CD8-positive, alpha-beta memory T cell (primary cell): Measurements from ENCODE around the gene IFT43. TPM values are rescaled to one million over a fixed set of nuclear protein-coding genes. Genes with fewer than 3 reads are reported as not detected.

Experiments used
- CTCF ChIA-PET: fragments of 350-600 bp; sonication (Branson Sonifier 250); formaldehyde crosslinking; loops from one replicate; lab custom pipeline; 2021; ENCODE audit warnings: antibody characterized with exemption; lab: Charles Lee
- POLR2A ChIA-PET: fragments of 350-600 bp; sonication (Branson Sonifier 250); formaldehyde crosslinking; loops from one replicate; lab custom pipeline; 2021; ENCODE audit warnings: antibody characterized with exemption; lab: Charles Lee
- DNase-seq, 5 donors: peaks; one replicate each; pipeline versions ENCODE4 v3.0.0 to v3.0.0-alpha.2; 2020 to 2022; ENCODE audit warnings: mixed read lengths in 1 of 5
- H3K27ac ChIP-seq: one replicate; pipeline ENCODE4 v1.7.0; 2013; ENCODE audit warnings: low read depth, mild to moderate bottlenecking, low read length, moderate library complexity
- H3K27me3 ChIP-seq: 2 replicates; pipeline ENCODE4 v1.7.0; 2013; ENCODE audit warnings: low read length, mild to moderate bottlenecking; ENCODE audit not compliant: insufficient read depth, poor library complexity, severe bottlenecking
- H3K36me3 ChIP-seq: 2 replicates; pipeline ENCODE4 v1.7.0; 2013; ENCODE audit warnings: mild to moderate bottlenecking, low read length, moderate library complexity; ENCODE audit not compliant: insufficient read depth
- H3K4me1 ChIP-seq: 2 replicates; pipeline ENCODE4 v1.7.0; 2013; ENCODE audit warnings: mild to moderate bottlenecking, low read length, moderate library complexity; ENCODE audit not compliant: insufficient read depth
- H3K4me3 ChIP-seq: 2 replicates; pipeline ENCODE4 v1.7.0; 2013; ENCODE audit warnings: mild to moderate bottlenecking, low read length
- H3K9me3 ChIP-seq: 2 replicates; pipeline ENCODE4 v1.7.0; 2013; ENCODE audit warnings: mild to moderate bottlenecking, low read length
- H3K27ac Mint-ChIP-seq, 8 donors: one replicate each; pipeline ENCODE4 v1.8.0; 2020 to 2021; ENCODE audit warnings: mixed read lengths in 8 of 8, mild to moderate bottlenecking in 6 of 8, inconsistent platforms in 3 of 8, moderate library complexity in 3 of 8
- H3K27me3 Mint-ChIP-seq, 2 donors: one replicate each; pipeline ENCODE4 v1.8.0; 2020 to 2021; ENCODE audit warnings: mixed read lengths in 2 of 2, mild to moderate bottlenecking in 1 of 2, moderate library complexity in 1 of 2
- H3K36me3 Mint-ChIP-seq, 3 donors: one replicate each; pipeline ENCODE4 v1.8.0; 2020 to 2021; ENCODE audit warnings: mixed read lengths in 3 of 3, inconsistent platforms in 1 of 3, mild to moderate bottlenecking in 1 of 3
- H3K4me1 Mint-ChIP-seq, 3 donors: one replicate each; pipeline ENCODE4 v1.8.0; 2020 to 2021; ENCODE audit warnings: mixed read lengths in 3 of 3, inconsistent platforms in 1 of 3, mild to moderate bottlenecking in 1 of 3
- H3K4me3 Mint-ChIP-seq, 7 donors: one replicate each; pipeline ENCODE4 v1.8.0; 2020 to 2021; ENCODE audit warnings: mixed read lengths in 7 of 7, mild to moderate bottlenecking in 6 of 7, moderate library complexity in 4 of 7, inconsistent platforms in 2 of 7
- H3K9me3 Mint-ChIP-seq, 5 donors: one replicate each; pipeline ENCODE4 v1.8.0; 2020 to 2022; ENCODE audit warnings: mixed read lengths in 5 of 5, mild to moderate bottlenecking in 3 of 5, moderate library complexity in 2 of 5, inconsistent platforms in 1 of 5
- polyA plus RNA-seq: library from polyadenylated mRNA; unstranded; fragments of 300-500 nt; fragmentation: Illumina TruSeq; gene quantifications from one replicate; pipeline ENCODE4 v1.2.3, GENCODE V29; 2021
- total RNA-seq, 2 experiments: library from RNA; stranded (reverse); gene quantifications; one replicate each; pipeline ENCODE4 v1.2.3, GENCODE V29; 2021

The IFT43 gene
- total and polyA plus RNA-seq, 3 experiments from 2014 or later = 12.6 to 14.4 (median 14.2) TPM

DNA sequence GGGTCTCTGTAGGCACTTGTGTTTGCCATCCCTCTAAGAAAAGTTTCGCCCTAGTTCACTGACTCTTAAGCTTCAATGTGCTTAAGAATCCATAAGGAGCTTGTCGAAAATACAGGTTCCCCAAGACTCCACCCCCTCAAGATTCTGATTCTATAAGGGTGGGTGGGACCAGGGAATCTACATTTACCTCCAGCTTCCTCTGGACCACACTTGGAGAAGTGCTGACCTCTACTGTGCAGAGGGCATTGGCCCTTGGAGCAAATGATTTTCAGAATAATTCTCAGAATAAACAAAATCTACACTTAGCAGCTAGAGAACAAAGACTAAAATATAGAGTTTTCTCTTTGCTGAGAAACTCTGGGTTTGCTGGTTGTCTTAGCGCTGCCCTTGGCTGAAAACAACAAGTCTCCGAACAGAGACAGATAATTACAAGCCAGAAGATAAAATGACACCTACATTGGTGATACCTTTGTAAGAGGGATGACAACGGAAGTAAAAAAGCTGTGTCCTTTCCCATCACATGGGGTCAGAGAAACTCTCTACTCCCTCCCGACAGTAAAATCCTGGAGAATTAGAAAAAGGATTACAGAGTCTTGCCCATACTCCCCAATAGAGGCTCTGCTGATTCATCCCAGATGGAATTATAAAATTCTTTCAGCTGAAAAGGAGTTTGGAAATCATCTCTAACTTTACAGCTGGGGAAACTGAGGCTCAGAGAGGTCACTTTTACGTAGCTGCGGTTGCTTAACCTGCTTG lies 8.6 kb upstream of the IFT43 start:
- no peak overlapping the region for H3K4me3 ChIP-seq
- peak overlapping the region in 1 of 8 donors; percentile 27 for H3K27ac Mint-ChIP-seq
- no peak overlapping the region for H3K27ac ChIP-seq
- H3K36me3 Mint-ChIP-seq = peaks cover 0 to 1% (median 0%) of the 10 kb centered on the region in 3 donors
- H3K27me3 ChIP-seq = no peaks in the 10 kb centered on the region
- no peaks in the 10 kb centered on the region for H3K9me3 Mint-ChIP-seq
- H3K36me3 ChIP-seq = no peaks in the 10 kb centered on the region
- H3K27me3 Mint-ChIP-seq = peaks cover 0 to 3% of the 10 kb centered on the region in 2 donors
- no peak overlapping the region for H3K4me3 Mint-ChIP-seq
- peaks cover 30 to 41% (median 32%) of the 10 kb centered on the region in 3 donors for H3K4me1 Mint-ChIP-seq
- CTCF ChIA-PET = no interaction called here
- DNase-seq = no peak
- POLR2A ChIA-PET = no interaction called here
- H3K9me3 ChIP-seq = no peaks in the 10 kb centered on the region
- H3K4me1 ChIP-seq = peaks cover 14% of the 10 kb centered on the region

DNA sequence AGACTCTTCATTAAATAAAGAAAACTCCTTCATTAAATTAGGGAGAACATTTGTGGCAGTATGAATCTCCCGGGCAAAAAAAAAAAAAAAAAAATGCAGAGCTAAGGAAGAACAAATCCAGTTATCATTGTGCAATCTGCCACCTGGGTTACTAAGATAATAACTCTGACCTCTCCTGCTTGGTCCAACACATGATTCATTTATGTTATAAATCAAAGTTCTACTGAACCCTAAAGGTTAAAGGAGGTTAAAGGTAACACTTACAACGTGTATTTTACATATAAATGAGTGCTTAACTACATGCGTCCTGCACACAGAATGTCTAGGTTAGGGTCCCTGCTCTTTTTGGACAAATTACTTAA lies 8.0 kb upstream of the IFT43 start:
- Mint-ChIP-seq H3K36me3 (peaks cover 0 to 2% (median 0%) of the 10 kb centered on the region in 3 donors), H3K27me3 (peaks cover 0 to 3% of the 10 kb centered on the region in 2 donors), H3K4me1 (peaks cover 31 to 41% (median 32%) of the 10 kb centered on the region in 3 donors), H3K27ac (peak overlapping the region in 1 of 8 donors; percentile 27), H3K9me3 (no peaks in the 10 kb centered on the region), H3K4me3 (peak overlapping the region in 1 of 7 donors; percentile 15)
- Histone ChIP-seq H3K4me3 (no peak overlapping the region), H3K4me1 (peaks cover 14% of the 10 kb centered on the region), H3K36me3 (no peaks in the 10 kb centered on the region), H3K27me3 (no peaks in the 10 kb centered on the region), H3K9me3 (no peaks in the 10 kb centered on the region), H3K27ac (no peak overlapping the region)
- ChIA-PET POLR2A (no interaction called here), CTCF (interaction anchor here (6.6 kb wide), 1 partner anchor 71 kb away, joined by 81 read pairs; no protein-coding TSS in a partner anchor)
- no peak for DNase-seq

DNA sequence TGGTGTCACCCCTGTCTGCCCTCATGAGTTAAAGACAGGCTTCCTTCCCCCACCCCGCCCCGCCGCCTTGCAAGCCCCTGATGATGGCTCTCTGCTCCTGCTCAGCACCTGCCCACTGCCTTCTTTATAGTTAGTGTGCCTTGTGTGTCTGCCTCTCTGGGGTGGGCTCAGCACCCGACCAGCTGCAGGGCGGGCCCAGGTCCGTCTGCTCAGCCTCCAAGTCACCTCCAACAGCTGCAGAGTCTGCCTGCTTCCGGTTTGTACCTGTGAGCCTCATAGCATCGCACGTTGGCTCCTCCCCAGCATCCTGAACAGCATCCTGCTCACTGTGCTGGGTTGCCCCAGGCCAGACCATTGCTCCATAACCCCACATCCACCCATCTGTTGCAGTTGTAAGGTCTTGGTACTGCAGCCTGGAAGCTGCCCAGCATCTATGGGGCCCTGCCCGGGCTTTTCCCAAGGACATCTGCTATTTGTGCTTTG lies 7.3 kb upstream of the IFT43 start:
- ChIA-PET CTCF (interaction anchor here (0.7 to 6.6 kb wide), 3 partner anchors 71 to 269 kb away, joined by 3 to 81 read pairs (median 6); no protein-coding TSS in a partner anchor), POLR2A (no interaction called here)
- Mint-ChIP-seq H3K9me3 (no peaks in the 10 kb centered on the region), H3K27ac (peak overlapping the region in 5 of 8 donors; percentile 19 to 96 (median 40)), H3K4me1 (peaks cover 33 to 47% (median 36%) of the 10 kb centered on the region in 3 donors), H3K36me3 (peaks cover 0 to 2% (median 0%) of the 10 kb centered on the region in 3 donors), H3K4me3 (peak overlapping the region in 3 of 7 donors; percentile 16 to 76 (median 50)), H3K27me3 (peaks cover 0 to 3% of the 10 kb centered on the region in 2 donors)
- H3K36me3 ChIP-seq = no peaks in the 10 kb centered on the region
- peaks cover 14% of the 10 kb centered on the region for H3K4me1 ChIP-seq
- peak in 2 of 5 donors; percentile 6 to 30 for DNase-seq
- no peak overlapping the region for H3K27ac ChIP-seq
- no peaks in the 10 kb centered on the region for H3K9me3 ChIP-seq
- no peak overlapping the region for H3K4me3 ChIP-seq
- H3K27me3 ChIP-seq = no peaks in the 10 kb centered on the region

DNA sequence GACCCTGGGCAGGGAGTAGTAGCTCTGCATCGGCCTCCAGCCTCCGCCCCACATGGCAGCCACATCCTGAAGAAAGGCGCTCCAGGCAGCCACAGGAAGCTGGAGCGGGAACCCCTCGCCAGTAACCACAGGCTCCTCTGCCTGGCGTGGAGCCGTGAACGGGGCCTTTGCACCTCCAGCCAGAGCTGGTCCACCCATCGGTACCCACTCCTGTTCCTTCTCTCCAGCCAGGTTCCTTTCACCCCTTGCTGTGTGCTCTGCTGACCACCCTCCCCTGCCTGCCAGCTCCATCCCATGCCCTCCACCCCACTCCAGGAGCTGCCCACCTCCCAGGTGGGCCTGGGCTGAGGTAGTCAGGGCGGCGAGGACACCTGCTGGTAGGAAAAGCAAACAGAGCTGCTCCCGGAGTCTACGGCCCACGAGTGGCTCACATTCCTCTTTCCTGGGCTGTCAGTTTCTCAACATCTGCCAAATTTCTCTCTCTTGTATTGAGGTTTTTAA lies 6.4 kb upstream of the IFT43 start:
- POLR2A ChIA-PET = no interaction called here
- peaks cover 0 to 2% (median 0%) of the 10 kb centered on the region in 3 donors for H3K36me3 Mint-ChIP-seq
- peak overlapping the region in 4 of 7 donors; percentile 24 to 74 (median 39) for H3K4me3 Mint-ChIP-seq
- peak overlapping the region in 2 of 8 donors; percentile 9 to 32 for H3K27ac Mint-ChIP-seq
- Histone ChIP-seq H3K27ac (no peak overlapping the region), H3K4me3 (no peak overlapping the region), H3K36me3 (no peaks in the 10 kb centered on the region), H3K9me3 (no peaks in the 10 kb centered on the region), H3K27me3 (no peaks in the 10 kb centered on the region), H3K4me1 (peaks cover 14% of the 10 kb centered on the region)
- no peak for DNase-seq
- no peaks in the 10 kb centered on the region for H3K9me3 Mint-ChIP-seq
- H3K4me1 Mint-ChIP-seq = peaks cover 33 to 47% (median 36%) of the 10 kb centered on the region in 3 donors
- CTCF ChIA-PET = interaction anchor here (0.9 to 6.6 kb wide), 4 partner anchors 12 to 402 kb away, joined by 3 to 81 read pairs (median 4); no protein-coding TSS in a partner anchor
- peaks cover 0 to 3% of the 10 kb centered on the region in 2 donors for H3K27me3 Mint-ChIP-seq

DNA sequence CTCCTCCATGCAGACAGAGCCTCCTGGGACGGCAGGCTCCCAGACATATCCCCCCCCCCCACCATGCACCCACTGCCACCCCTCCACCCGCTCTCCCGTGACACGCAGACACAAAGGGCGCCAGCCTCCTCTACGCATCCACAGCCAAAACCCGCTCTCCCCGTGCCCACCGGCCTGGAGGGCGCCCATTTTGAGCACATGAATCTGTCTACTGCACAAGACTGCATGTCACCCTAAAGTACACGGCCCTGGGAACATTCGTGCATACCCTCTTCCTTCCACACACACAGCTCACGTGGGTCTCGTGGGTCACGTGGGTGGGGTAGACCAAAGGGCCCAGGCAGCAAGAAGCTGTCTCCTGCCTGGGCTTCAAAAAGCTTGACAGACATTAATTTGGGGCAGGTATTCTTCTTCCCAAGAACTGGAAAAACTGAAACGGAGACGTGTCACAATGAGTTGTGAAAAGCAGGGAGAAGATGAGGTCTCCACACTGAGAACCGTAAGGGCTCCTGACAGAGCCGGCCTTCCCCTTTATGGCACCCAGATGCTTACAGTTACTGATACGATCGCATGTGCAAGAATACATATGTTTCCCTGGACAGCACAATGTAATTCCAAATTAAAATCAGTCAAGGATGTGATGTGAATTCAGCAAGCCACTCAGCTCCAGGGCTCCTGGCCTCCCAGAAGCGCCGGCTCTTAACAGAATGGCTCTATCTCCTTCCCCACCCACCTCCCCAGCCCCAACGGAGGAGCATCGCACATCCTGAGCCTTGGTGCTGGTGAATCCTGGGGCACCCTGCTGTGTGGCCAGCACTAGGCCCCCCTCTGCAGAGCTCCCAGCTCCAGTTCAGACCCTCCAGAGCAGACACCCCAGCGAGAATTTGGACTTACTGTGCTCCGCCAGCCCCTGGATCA lies 5.7 kb upstream of the IFT43 start:
- no peak for DNase-seq
- Mint-ChIP-seq H3K4me3 (peak overlapping the region in 6 of 7 donors; percentile 4 to 89 (median 39)), H3K27me3 (peaks cover 0 to 3% of the 10 kb centered on the region in 2 donors), H3K4me1 (peaks cover 33 to 49% (median 36%) of the 10 kb centered on the region in 3 donors), H3K27ac (peak overlapping the region in 4 of 8 donors; percentile 11 to 63 (median 30)), H3K9me3 (no peaks in the 10 kb centered on the region), H3K36me3 (peaks cover 0 to 2% (median 0%) of the 10 kb centered on the region in 3 donors)
- ChIA-PET POLR2A (no interaction called here), CTCF (interaction anchor here (0.9 to 6.6 kb wide), 4 partner anchors 11 to 403 kb away, joined by 3 to 81 read pairs (median 4); no protein-coding TSS in a partner anchor)
- H3K27me3 ChIP-seq = no peaks in the 10 kb centered on the region
- H3K36me3 ChIP-seq = no peaks in the 10 kb centered on the region
- no peak overlapping the region for H3K27ac ChIP-seq
- H3K4me3 ChIP-seq = no peak overlapping the region
- no peaks in the 10 kb centered on the region for H3K9me3 ChIP-seq
- peaks cover 14% of the 10 kb centered on the region for H3K4me1 ChIP-seq

DNA sequence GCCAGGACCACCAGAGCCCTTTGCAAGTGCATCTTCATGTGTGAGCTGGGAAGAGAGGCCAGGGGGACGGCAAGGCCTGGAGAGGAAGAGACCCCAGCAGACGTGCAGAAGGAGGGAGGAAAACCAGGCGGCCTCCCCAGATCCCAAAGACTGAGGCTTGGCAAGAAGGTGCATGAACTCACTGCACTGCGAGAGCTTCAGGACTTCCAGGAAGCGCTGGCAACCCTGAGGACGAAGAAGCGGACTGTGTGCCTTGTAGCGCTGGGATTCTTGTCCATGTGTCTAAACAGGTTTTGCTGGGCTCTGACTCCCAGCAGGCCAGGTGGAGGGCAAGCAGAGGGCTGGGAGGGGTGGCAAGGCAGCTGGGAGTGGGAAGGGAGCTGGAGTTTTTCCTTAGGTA lies 4.7 kb upstream of the IFT43 start:
- no peaks in the 10 kb centered on the region for H3K27me3 ChIP-seq
- Mint-ChIP-seq H3K27me3 (peaks cover 0 to 5% of the 10 kb centered on the region in 2 donors), H3K9me3 (no peaks in the 10 kb centered on the region), H3K36me3 (peaks cover 0 to 2% (median 0%) of the 10 kb centered on the region in 3 donors), H3K4me3 (peak overlapping the region; percentile 64 to 95 (median 85)), H3K4me1 (peaks cover 36 to 57% (median 45%) of the 10 kb centered on the region in 3 donors), H3K27ac (peak overlapping the region in 7 of 8 donors; percentile 35 to 95 (median 77))
- H3K9me3 ChIP-seq = no peaks in the 10 kb centered on the region
- ChIA-PET POLR2A (no interaction called here), CTCF (interaction anchor here (1.0 to 6.6 kb wide), 3 partner anchors 74 to 403 kb away, joined by 3 to 81 read pairs (median 71); no protein-coding TSS in a partner anchor)
- no peak for DNase-seq
- H3K4me1 ChIP-seq = peaks cover 19% of the 10 kb centered on the region
- no peak overlapping the region for H3K4me3 ChIP-seq
- no peak overlapping the region for H3K27ac ChIP-seq
- H3K36me3 ChIP-seq = no peaks in the 10 kb centered on the region
